ENCODE results near the gene CD47.

- TF ChIP-seq CTCF (IDR thresholded peaks at IDR 0.05; ENCODE audit: low read depth, low read length) (no peak), EZH2phosphoT487 (IDR thresholded peaks at IDR 0.05; ENCODE audit: low read depth) (no peak)
These were observed 26.4 kb downstream of the CD47 start for GRCh38 chr3:108064293-108064887.

All from OCI-LY3 (cell line).